ENCODE results near the gene HPS1. TPM values are rescaled to one million over a fixed set of nuclear protein-coding genes. Genes with fewer than 3 reads are reported as not detected.

HPS1 gene
- total and polyA plus RNA-seq, 2 of the 8 experiments (the other 6 are each of a cell fraction or from before 2014, with no cell fraction given): 38.7 to 61.7 TPM

- no peaks in the 10 kb centered on the region for H3K79me2 ChIP-seq (ENCODE audit: control insufficient read depth in 1 of 2, insufficient read depth in 2 of 2, low read length in 2 of 2)
- H3K4me3 ChIP-seq (ENCODE audit: extremely low read depth in 1 of 4, insufficient read depth in 2 of 4, low read depth in 3 of 4, low read length in 4 of 4): no peak overlapping the region
- no peak overlapping the region for H2BK5ac ChIP-seq (ENCODE audit: low read depth, low read length)
- no peak overlapping the region for H2BK12ac ChIP-seq (ENCODE audit: low read depth, low read length)
- CTCF ChIA-PET (ENCODE audit: partially characterized antibody): no interaction called here
- peaks cover 0 to 9% (median under 1%) of the 10 kb centered on the region in 4 experiments; a peak in 3 of 7 replicates for H3K4me1 ChIP-seq (replicated peaks in 1 of 4; ENCODE audit: control insufficient read depth in 3 of 4, insufficient read depth in 4 of 4, low read length in 3 of 4)
- H3K27me3 ChIP-seq (replicated peaks in 1 of 4; ENCODE audit: control insufficient read depth in 3 of 4, extremely low read depth in 1 of 4, insufficient read depth in 3 of 4, low read length in 3 of 4): peaks cover 0 to 1% (median 0%) of the 10 kb centered on the region in 4 experiments; a peak in 1 of 7 replicates
- no peak overlapping the region for H4K8ac ChIP-seq (ENCODE audit: extremely low read depth, insufficient read depth, low read length)
- H3K4ac ChIP-seq (replicated peaks; ENCODE audit: insufficient read length, low read depth, low read length): no peak overlapping the region
- POLR2A ChIA-PET (ENCODE audit: partially characterized antibody): no interaction called here
- H3K23me2 ChIP-seq (ENCODE audit: low read depth, low read length): no peaks in the 10 kb centered on the region; the same call in 1 of the 2 replicates
- no peaks in the 10 kb centered on the region for H3K9me3 ChIP-seq (ENCODE audit: insufficient read depth in 2 of 2, low read depth in 1 of 2, low read length in 1 of 2)
- DNase-seq (ENCODE audit: low read depth in 1 of 2, low spot score in 2 of 2) (no peak), FAIRE-seq (no peak)
- no peak overlapping the region for H2BK120ac ChIP-seq (replicated peaks; ENCODE audit: low read depth, low read length)
- no peak overlapping the region for H3K56ac ChIP-seq (replicated peaks; ENCODE audit: insufficient read length, low read depth, low read length)
- H3K23ac ChIP-seq (ENCODE audit: insufficient read length): no peak overlapping the region
- H3K9ac ChIP-seq (replicated peaks in 1 of 4; ENCODE audit: extremely low read depth in 1 of 4, low read depth in 3 of 4, low read length in 3 of 4): no peak overlapping the region
- 91% methylated on average over 6 of the region's 6 CpGs; no CpG with 5 or more reads in 1 of the 2 experiments for WGBS, 2 experiments (ENCODE audit: extremely low coverage in 1 of 2, insufficient coverage in 1 of 2, insufficient read length in 1 of 2, insufficient replicate concordance in 2 of 2, low coverage in 1 of 2, low lambda C conversion rate in 2 of 2, missing lambda C conversion rate in 1 of 2)
- H3K27ac ChIP-seq (ENCODE audit: low read depth, low read length): no peak overlapping the region
- H3K4me2 ChIP-seq (ENCODE audit: insufficient read depth in 1 of 2, low read depth in 2 of 2, low read length in 2 of 2): no peak overlapping the region
- H3K79me1 ChIP-seq (ENCODE audit: low read depth, low read length): no peaks in the 10 kb centered on the region
- H4K5ac ChIP-seq (ENCODE audit: insufficient read length, low read depth, low read length): no peak overlapping the region
- H2BK15ac ChIP-seq (ENCODE audit: low read length): no peak overlapping the region
- no peaks in the 10 kb centered on the region for H3K36me3 ChIP-seq (ENCODE audit: control insufficient read depth in 2 of 4, insufficient read depth in 4 of 4, low read length in 3 of 4)
- no peak overlapping the region for H4K91ac ChIP-seq (replicated peaks; ENCODE audit: insufficient read length, low read length)
- no peaks in the 10 kb centered on the region for H4K20me1 ChIP-seq (replicated peaks in 1 of 2; ENCODE audit: control insufficient read depth in 1 of 2, insufficient read depth in 2 of 2, low read length in 2 of 2)
- no peak overlapping the region for H2AFZ ChIP-seq (ENCODE audit: low read length)
- no peak overlapping the region for H3K18ac ChIP-seq (ENCODE audit: extremely low read depth, low read length)
- H3K14ac ChIP-seq (ENCODE audit: insufficient read length): no peak overlapping the region
- H2BK20ac ChIP-seq (ENCODE audit: low read length): no peak overlapping the region
- no peak overlapping the region for H2AK5ac ChIP-seq (ENCODE audit: low read depth, low read length)
- TF ChIP-seq TAF7 (optimal IDR thresholded peaks at IDR 0.05; ENCODE audit: borderline replicate concordance, low read depth, low read length): no peak
- TF ChIP-seq POU5F1 (IDR thresholded peaks at IDR 0.05; ENCODE audit: low read depth, low read length): no peak
- TF ChIP-seq SIX5 (IDR thresholded peaks at IDR 0.05; ENCODE audit: low read depth, low read length): no peak
- TF ChIP-seq TAF1 (IDR thresholded peaks at IDR 0.05; ENCODE audit: low read depth, low read length): no peak
- TF ChIP-seq EZH2 (IDR thresholded peaks at IDR 0.05; ENCODE audit: low read depth, low read length, severe bottlenecking): no peak
- no peak for TF ChIP-seq HDAC2 (IDR thresholded peaks at IDR 0.05; ENCODE audit: borderline replicate concordance in 1 of 2, low read depth in 2 of 2, low read length in 2 of 2)
- TF ChIP-seq CREB1 (IDR thresholded peaks at IDR 0.05): no peak
- TF ChIP-seq KDM1A (IDR thresholded peaks at IDR 0.05; ENCODE audit: borderline replicate concordance, low read length): no peak
- TF ChIP-seq CTCF (IDR thresholded peaks at IDR 0.05; ENCODE audit: control extremely low read depth in 1 of 3, insufficient read depth in 1 of 3, low read depth in 1 of 3, low read length in 3 of 3): no peak
- no peak for TF ChIP-seq BACH1 (IDR thresholded peaks at IDR 0.05; ENCODE audit: low read length)
- TF ChIP-seq RAD21 (IDR thresholded peaks at IDR 0.05 in 1 of 2, conservative IDR thresholded peaks at IDR 0.05 in 1 of 2; ENCODE audit: low read depth in 2 of 2, low read length in 2 of 2): no peak
- TF ChIP-seq ASH2L (IDR thresholded peaks at IDR 0.05; ENCODE audit: low read length): no peak
Measured at GRCh38 chr10:98463016-98463415, 16.3 kb upstream of the HPS1 start.

Data from H1 (cell line).